ENCODE measurements around the gene NRXN3. TPM values are rescaled to one million over a fixed set of nuclear protein-coding genes. Genes with fewer than 3 reads are reported as not detected.

NRXN3 gene
- total and polyA plus RNA-seq, 2 experiments from 2014 or later: 0.08 to 0.11 TPM

GRCh38 chr14:78346747-78347146, 176.6 kb downstream of the NRXN3 start:
- Histone ChIP-seq H3F3A (ENCODE audit: insufficient read depth) (no peaks in the 10 kb centered on the region), H3K27ac (no peak overlapping the region), H4K20me1 (ENCODE audit: insufficient read depth) (no peaks in the 10 kb centered on the region), H3K4me1 (ENCODE audit: insufficient read depth) (no peaks in the 10 kb centered on the region), H3K9me2 (ENCODE audit: insufficient read depth) (peaks cover 3% of the 10 kb centered on the region; the same call in 1 of the 2 replicates), H3K27me3 (replicated peaks; ENCODE audit: insufficient read depth) (no peaks in the 10 kb centered on the region), H3K4me2 (ENCODE audit: unreplicated experiment) (no peak overlapping the region), H3K36me3 (ENCODE audit: low read depth) (no peaks in the 10 kb centered on the region), H3K9me3 (ENCODE audit: low read depth) (no peaks in the 10 kb centered on the region), H3K9ac (no peak overlapping the region), H2AFZ (no peak overlapping the region), H3K4me3 (no peak overlapping the region), H3K79me2 (ENCODE audit: insufficient read depth) (no peaks in the 10 kb centered on the region)
- 31 to 34% methylated on average over 5 of the region's 5 CpGs for WGBS, 2 experiments (ENCODE audit: low coverage in 1 of 2, low lambda C conversion rate in 2 of 2, missing lambda C conversion rate in 2 of 2)
- in situ Hi-C loops (cut with MboI): no loop called here
- TF ChIP-seq EZH2 (IDR thresholded peaks at IDR 0.05; ENCODE audit: insufficient read depth, poor library complexity, severe bottlenecking) (no peak), EZH2phosphoT487 (IDR thresholded peaks at IDR 0.05; ENCODE audit: insufficient read depth, low read depth) (no peak)
- no peak for DNase-seq

GRCh38 chr14:78355109-78355508, 184.9 kb downstream of the NRXN3 start:
- Histone ChIP-seq H3K27ac (no peak overlapping the region), H3F3A (ENCODE audit: insufficient read depth) (no peaks in the 10 kb centered on the region), H3K4me2 (ENCODE audit: unreplicated experiment) (no peak overlapping the region), H2AFZ (no peak overlapping the region), H3K36me3 (ENCODE audit: low read depth) (no peaks in the 10 kb centered on the region), H4K20me1 (ENCODE audit: insufficient read depth) (no peaks in the 10 kb centered on the region), H3K4me3 (no peak overlapping the region), H3K9me2 (ENCODE audit: insufficient read depth) (peaks cover 3% of the 10 kb centered on the region; the same call in 1 of the 2 replicates), H3K27me3 (replicated peaks; ENCODE audit: insufficient read depth) (no peaks in the 10 kb centered on the region), H3K4me1 (ENCODE audit: insufficient read depth) (no peaks in the 10 kb centered on the region), H3K79me2 (ENCODE audit: insufficient read depth) (no peaks in the 10 kb centered on the region), H3K9ac (no peak overlapping the region), H3K9me3 (ENCODE audit: low read depth) (no peaks in the 10 kb centered on the region)
- no peak for DNase-seq
- WGBS, 2 experiments (ENCODE audit: low coverage in 1 of 2, low lambda C conversion rate in 2 of 2, missing lambda C conversion rate in 2 of 2): 11 to 12% methylated on average over 3 of the region's 3 CpGs
- in situ Hi-C loops (cut with MboI): no loop called here
- TF ChIP-seq EZH2 (IDR thresholded peaks at IDR 0.05; ENCODE audit: insufficient read depth, poor library complexity, severe bottlenecking) (no peak), EZH2phosphoT487 (IDR thresholded peaks at IDR 0.05; ENCODE audit: insufficient read depth, low read depth) (no peak)

GRCh38 chr14:78356391-78356790, 186.2 kb downstream of the NRXN3 start:
- H2AFZ ChIP-seq: no peak overlapping the region
- DNase-seq: no peak
- peaks cover under 1% of the 10 kb centered on the region; the same call in 1 of the 2 replicates for H3K9me2 ChIP-seq (ENCODE audit: insufficient read depth)
- no peak overlapping the region for H3K4me2 ChIP-seq (ENCODE audit: unreplicated experiment)
- H3K27ac ChIP-seq: no peak overlapping the region
- in situ Hi-C loops (cut with MboI): no loop called here
- TF ChIP-seq EZH2phosphoT487 (IDR thresholded peaks at IDR 0.05; ENCODE audit: insufficient read depth, low read depth) (no peak), EZH2 (IDR thresholded peaks at IDR 0.05; ENCODE audit: insufficient read depth, poor library complexity, severe bottlenecking) (no peak)
- no peaks in the 10 kb centered on the region for H3K4me1 ChIP-seq (ENCODE audit: insufficient read depth)
- H3K79me2 ChIP-seq (ENCODE audit: insufficient read depth): no peaks in the 10 kb centered on the region
- no peaks in the 10 kb centered on the region for H3K27me3 ChIP-seq (replicated peaks; ENCODE audit: insufficient read depth)
- no peak overlapping the region for H3K9ac ChIP-seq
- whole genome bisulfite sequencing, 2 experiments (ENCODE audit: low coverage in 1 of 2, low lambda C conversion rate in 2 of 2, missing lambda C conversion rate in 2 of 2): 0 to 4% methylated on average over 3 of the region's 3 CpGs
- H3F3A ChIP-seq (ENCODE audit: insufficient read depth): no peaks in the 10 kb centered on the region
- H3K4me3 ChIP-seq: no peak overlapping the region
- H4K20me1 ChIP-seq (ENCODE audit: insufficient read depth): no peaks in the 10 kb centered on the region
- no peaks in the 10 kb centered on the region for H3K36me3 ChIP-seq (ENCODE audit: low read depth)
- H3K9me3 ChIP-seq (ENCODE audit: low read depth): no peaks in the 10 kb centered on the region

- no peaks in the 10 kb centered on the region for H3K36me3 ChIP-seq (ENCODE audit: low read depth)
- no peaks in the 10 kb centered on the region for H3K79me2 ChIP-seq (ENCODE audit: insufficient read depth)
- H3K27me3 ChIP-seq (replicated peaks; ENCODE audit: insufficient read depth): no peaks in the 10 kb centered on the region
- no peak overlapping the region for H3K9ac ChIP-seq
- no peak overlapping the region for H3K4me3 ChIP-seq
- H3K4me1 ChIP-seq (ENCODE audit: insufficient read depth): no peaks in the 10 kb centered on the region
- H3F3A ChIP-seq (ENCODE audit: insufficient read depth): no peaks in the 10 kb centered on the region
- no peaks in the 10 kb centered on the region for H3K9me3 ChIP-seq (ENCODE audit: low read depth)
- H3K4me2 ChIP-seq (ENCODE audit: unreplicated experiment): no peak overlapping the region
- DNase-seq: no peak
- in situ Hi-C loops (cut with MboI): no loop called here
- H4K20me1 ChIP-seq (ENCODE audit: insufficient read depth): no peaks in the 10 kb centered on the region
- no peaks in the 10 kb centered on the region for H3K9me2 ChIP-seq (ENCODE audit: insufficient read depth)
- TF ChIP-seq EZH2 (IDR thresholded peaks at IDR 0.05; ENCODE audit: insufficient read depth, poor library complexity, severe bottlenecking): no peak
- TF ChIP-seq EZH2phosphoT487 (IDR thresholded peaks at IDR 0.05; ENCODE audit: insufficient read depth, low read depth): no peak
- WGBS, 2 experiments (ENCODE audit: low coverage in 1 of 2, low lambda C conversion rate in 2 of 2, missing lambda C conversion rate in 2 of 2): 14 to 15% methylated on average over 4 of the region's 4 CpGs
- no peak overlapping the region for H3K27ac ChIP-seq
- H2AFZ ChIP-seq: no peak overlapping the region
Observed at GRCh38 chr14:78358591-78358990, 188.4 kb downstream of the NRXN3 start.

- no peaks in the 10 kb centered on the region for H3F3A ChIP-seq (ENCODE audit: insufficient read depth)
Observed at GRCh38 chr14:78359581-78359980, 189.4 kb downstream of the NRXN3 start.

More at GRCh38 chr14:78359581-78359980, 189.4 kb downstream of the NRXN3 start:
- no peak for DNase-seq
- Histone ChIP-seq H3K4me3 (no peak overlapping the region), H3K9me2 (ENCODE audit: insufficient read depth) (no peaks in the 10 kb centered on the region), H3K79me2 (ENCODE audit: insufficient read depth) (no peaks in the 10 kb centered on the region), H4K20me1 (ENCODE audit: insufficient read depth) (no peaks in the 10 kb centered on the region), H3K27me3 (replicated peaks; ENCODE audit: insufficient read depth) (no peaks in the 10 kb centered on the region), H3K4me2 (ENCODE audit: unreplicated experiment) (no peak overlapping the region), H3K9me3 (ENCODE audit: low read depth) (no peaks in the 10 kb centered on the region), H2AFZ (no peak overlapping the region), H3K27ac (no peak overlapping the region), H3K36me3 (ENCODE audit: low read depth) (no peaks in the 10 kb centered on the region), H3K9ac (no peak overlapping the region), H3K4me1 (ENCODE audit: insufficient read depth) (no peaks in the 10 kb centered on the region)
- 15 to 19% methylated on average over 5 of the region's 5 CpGs for WGBS, 2 experiments (ENCODE audit: low coverage in 1 of 2, low lambda C conversion rate in 2 of 2, missing lambda C conversion rate in 2 of 2)
- in situ Hi-C loops (cut with MboI): no loop called here
- TF ChIP-seq EZH2phosphoT487 (IDR thresholded peaks at IDR 0.05; ENCODE audit: insufficient read depth, low read depth) (no peak), EZH2 (IDR thresholded peaks at IDR 0.05; ENCODE audit: insufficient read depth, poor library complexity, severe bottlenecking) (no peak)
